Fibroblast of skin of scalp (primary cell): ENCODE results near the gene NT5C1A.

ENCODE experiments used
- DNase-seq: peaks from one replicate; pipeline ENCODE4 v3.0.0-alpha.2; 2013

Gene NT5C1A

DNA sequence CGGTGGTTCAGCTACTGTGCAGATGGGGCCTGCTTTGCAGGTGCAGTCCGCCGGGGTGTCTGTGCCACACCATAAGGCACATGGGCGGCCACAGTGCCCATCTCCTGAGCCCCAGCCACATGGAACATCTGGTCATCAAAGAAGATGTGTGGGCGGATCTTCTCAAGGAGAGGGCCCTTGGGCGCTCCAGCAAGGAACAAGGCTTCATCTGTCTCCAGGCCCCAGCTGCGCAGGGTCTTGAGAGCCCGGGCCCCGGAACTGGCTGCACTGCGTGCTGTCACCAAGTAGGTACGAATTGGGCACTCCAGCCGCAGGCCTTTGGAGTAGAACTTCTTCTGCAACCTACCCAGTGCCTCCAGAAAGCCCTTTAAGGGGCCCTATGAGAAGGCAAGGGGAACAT lies 12.8 kb downstream of the NT5C1A start:
- DNase-seq: no peak

DNA sequence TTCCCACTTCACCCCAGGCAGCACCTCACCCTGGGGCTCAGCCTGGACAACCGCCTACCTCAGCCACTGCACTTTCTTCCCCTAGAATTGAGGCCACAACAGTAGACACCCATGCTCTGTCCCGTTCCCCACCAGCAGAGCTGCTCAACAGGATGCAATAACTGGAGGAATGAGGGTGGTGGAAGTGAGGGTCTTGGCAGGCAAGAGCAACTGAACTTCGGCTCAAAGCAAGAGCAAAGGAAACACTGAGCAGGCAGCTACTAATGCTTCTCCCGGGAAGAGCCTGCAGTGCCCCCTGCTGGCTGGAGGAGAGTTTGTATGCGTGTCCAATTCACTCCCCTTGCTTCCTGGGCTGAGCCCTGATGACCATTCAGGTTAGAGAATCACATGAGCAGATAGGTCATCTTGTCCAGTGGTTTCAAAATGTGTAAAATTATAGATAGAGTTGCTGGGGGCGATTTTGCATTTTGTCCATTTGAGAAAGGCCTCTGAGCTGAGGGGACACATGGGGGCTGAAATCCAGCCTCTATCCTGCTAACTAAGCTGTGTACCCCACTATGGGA lies 13.9 kb downstream of the NT5C1A start:
- peak; percentile 68 for DNase-seq

DNA sequence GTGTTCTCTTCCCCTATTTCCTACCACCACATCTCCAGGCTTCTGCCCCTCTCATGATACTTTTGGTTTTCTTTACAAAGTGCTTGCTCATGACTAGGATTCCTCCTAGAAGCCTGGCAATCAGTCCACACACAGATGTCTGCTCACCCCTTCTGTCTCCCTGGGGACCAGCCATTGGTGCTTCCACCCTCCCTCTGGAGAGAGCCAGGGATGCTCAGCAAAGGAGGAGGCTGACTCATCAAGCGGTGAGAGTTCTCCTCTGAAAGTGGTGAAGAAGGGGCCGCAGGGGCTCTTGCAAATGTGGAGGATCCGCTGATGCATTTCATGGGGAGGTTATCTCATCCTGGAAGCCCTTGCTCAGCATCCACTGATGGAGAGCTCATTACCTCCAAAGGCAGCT lies 14.5 kb downstream of the NT5C1A start:
- DNase-seq: peak; percentile 66

DNA sequence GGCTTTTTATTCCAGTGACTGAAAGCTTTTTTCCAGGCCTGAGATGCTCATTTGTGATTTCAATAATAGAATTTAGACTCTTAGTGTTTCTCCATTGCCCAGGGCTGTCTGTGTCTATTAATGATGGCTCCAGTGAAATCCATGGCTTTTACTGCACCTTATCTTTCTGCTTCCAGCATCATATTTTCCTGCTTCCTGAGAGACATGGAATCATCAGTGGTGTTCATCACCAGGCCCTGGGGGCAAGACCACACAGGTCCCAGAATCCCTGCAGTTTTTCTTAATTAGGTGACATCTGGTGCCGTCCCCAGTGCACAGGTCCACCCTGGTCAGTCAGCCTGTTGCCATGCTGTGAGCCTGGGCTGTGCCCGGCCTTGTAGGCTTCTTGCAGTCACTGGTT lies 15.5 kb downstream of the NT5C1A start:
- no peak for DNase-seq

DNA sequence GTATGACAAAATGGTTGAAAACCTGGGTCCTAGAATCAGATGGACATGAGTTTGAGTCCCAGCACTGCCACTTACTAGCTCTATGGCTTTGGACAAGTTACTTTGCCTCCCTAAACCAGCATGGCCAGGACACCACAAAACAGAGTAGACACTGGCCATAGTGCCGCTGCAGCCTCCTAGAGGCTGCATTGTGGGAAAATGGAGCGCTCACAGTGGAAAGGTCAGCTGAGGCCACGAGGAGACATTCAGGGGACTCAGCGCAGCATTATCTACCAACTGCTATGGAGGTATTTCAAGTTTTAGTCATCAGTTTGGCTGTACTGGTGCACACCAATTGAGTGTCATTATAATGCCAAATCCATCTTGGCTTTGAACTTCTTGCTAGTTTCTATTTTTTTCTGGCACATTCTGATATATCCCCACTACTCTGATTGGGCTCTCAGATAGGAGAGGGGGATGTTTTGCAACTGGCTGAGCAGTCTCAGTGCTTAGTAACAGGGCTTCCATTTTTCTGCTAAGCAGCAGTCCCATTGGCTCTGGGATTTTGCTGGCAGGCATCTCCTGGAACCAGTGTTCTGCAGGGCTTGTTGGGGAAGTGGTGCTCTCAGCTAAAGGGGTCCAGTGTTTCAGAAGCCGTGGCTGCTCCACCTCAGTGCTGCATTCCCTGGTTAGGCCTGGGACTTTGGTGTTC lies 16.2 kb downstream of the NT5C1A start:
- no peak for DNase-seq

DNA sequence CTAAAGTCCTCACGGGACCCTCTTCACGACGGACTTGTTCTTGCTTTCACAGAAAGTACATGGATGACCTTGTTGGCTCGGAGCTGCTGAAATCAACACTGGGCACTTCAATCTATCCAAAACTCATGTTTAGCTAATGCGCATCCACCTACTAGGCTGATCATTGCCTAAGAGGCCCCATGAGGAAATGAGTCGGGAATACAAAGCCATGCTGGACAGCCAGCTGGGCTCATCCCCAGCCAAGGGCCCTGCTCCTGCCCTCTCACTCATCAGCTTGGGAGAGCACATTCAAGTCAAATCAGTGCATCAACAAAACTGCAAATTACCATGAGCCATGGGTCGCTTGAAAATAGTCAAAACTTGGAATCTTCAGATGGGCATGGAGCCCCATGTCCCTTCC lies 17.6 kb downstream of the NT5C1A start:
- DNase-seq: no peak

DNA sequence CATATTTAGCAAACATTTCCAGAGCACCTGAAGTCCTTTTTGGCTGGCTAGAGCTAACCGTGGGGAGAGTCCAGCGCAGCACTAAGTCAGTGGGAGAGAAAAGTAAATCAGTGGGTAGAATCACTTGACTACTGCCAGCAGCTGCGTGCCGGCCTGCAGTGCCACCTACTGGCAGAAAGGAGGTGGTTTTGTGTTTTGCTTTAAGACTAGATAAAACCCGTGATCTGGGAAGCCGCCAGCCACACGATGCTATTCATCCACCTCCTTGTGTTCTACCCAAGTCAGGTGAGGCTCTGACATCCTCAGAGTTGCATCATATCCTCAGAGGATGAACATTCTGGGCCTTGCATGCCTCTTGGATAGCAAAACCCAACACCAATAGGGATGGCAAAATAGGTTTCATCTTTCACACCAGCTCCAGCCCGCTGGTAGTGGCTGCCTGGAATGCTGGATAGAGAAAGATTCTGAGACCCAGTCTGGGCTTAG lies 18.3 kb downstream of the NT5C1A start:
- DNase-seq: peak; percentile 74

DNA sequence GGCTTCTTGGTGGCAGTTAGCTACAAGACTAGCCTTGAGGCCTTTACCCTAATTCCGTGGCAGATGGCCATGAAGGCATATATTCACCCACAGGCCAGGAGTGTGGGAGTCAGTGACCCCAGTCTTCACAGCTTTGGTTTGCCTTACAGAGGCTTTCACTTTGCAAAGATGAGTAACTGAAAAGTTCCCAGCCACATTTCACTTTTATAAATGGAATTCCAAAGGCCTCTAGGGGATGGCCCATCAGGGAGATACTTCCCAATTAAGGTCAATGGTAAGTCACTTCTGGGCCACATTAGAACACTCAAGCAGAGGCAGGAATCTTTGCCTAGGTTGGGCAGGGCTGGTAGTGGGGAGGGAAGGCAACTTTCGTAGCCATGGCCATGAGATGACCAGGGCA lies 19.4 kb downstream of the NT5C1A start:
- peak; percentile 63 for DNase-seq

DNA sequence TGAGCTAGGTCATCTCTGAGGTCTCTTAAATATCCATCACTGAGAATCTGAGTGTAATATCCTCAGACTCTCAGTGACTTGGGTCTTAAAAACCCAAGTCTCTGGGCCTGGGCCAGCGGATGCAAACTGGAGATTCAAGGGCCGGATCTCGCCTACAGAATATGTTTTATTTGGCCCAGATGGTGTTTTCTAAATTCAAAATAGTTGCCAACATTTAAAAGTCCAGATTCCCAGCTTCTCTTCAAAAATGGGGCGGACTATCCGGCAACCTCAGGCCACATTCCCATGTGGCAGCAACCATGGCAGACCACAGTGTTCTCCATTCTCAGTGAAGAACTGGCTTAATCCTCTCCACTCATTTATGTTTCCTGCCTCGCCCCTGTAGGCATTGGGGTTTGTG lies 19.8 kb downstream of the NT5C1A start:
- DNase-seq: peak; percentile 30

DNA sequence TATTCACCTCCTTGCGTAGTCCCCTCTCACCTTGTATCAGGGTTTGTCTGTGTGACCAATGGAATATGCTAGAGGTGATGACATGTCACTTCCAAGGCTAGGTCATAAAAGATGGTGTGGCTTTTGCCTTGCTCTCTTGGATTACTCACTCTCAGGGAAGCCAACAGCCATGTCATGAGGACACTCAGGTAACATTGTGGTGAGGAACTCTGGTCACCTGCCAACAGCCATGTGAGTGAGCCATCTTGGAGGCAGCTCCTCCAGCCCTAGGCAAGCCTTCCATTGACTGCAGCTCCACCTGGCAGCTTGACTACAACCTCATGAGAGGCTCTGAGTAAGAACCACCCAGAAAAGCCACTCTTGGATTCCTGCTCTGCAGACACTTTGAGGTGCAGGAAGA lies 21.5 kb downstream of the NT5C1A start:
- DNase-seq: no peak

DNA sequence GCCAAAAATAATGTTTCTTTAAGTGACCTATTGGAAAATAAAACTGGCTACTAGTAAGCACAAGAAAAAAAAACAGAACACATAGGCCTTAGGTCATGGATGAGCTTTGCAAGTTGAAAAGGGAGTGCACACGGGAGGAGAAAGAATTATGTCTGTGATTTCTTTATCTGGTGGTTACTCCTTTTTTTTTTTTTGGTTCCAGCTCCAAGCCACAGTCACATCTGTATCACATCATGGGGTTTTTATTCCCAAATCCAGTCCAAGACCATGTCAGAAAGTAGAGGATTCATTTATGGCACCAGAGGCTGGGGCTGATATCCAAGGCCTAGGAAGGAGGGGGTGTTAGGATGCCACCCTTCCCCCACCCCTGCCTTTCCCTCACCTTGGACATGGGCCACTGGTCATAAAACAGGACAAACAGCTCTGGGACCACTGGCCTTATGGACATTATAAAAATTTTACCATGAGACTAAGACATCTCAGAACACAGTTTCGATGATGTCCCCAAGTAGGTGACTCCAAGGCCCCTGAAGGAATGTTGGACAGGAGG lies 22.2 kb downstream of the NT5C1A start:
- DNase-seq: no peak

DNA sequence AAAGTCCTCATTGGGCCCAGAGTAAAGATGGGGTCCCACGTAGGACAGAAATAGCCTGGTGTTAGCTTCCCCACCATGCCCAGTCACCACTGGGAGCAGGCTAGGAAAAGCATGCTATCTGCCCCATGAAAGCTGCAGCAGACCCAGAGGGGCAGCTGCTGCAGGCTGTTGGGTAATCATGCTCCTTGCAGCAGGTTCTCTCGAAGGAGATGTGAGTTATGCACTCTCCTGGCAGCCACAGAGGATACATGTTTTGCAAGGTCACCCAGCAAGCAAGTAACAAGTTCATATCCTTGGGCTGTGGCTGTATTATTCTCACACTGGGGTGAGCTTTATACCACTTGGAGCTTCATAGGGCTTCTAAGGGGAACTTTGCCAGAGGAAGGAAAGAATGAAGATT lies 23.4 kb downstream of the NT5C1A start:
- DNase-seq: no peak

DNA sequence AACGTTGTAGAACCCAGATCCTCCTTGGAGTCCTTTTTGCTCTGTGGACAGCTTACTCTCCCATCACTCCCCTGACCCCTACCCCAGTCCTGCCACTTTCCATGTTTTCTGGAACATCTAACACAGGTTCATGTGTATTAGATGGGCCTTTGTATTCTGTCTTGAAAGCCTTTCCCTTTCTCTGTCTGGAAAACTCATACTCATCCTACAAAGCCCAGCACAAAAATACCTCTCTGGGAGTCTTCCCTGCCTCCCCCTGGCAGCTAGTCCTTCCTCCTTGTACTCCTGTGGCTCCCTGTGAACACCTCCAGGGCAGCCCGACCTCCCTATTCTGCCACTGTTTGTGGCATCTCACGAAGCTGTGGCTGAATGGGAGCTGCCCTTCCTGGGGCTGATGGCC lies 24.7 kb downstream of the NT5C1A start:
- DNase-seq: no peak

DNA sequence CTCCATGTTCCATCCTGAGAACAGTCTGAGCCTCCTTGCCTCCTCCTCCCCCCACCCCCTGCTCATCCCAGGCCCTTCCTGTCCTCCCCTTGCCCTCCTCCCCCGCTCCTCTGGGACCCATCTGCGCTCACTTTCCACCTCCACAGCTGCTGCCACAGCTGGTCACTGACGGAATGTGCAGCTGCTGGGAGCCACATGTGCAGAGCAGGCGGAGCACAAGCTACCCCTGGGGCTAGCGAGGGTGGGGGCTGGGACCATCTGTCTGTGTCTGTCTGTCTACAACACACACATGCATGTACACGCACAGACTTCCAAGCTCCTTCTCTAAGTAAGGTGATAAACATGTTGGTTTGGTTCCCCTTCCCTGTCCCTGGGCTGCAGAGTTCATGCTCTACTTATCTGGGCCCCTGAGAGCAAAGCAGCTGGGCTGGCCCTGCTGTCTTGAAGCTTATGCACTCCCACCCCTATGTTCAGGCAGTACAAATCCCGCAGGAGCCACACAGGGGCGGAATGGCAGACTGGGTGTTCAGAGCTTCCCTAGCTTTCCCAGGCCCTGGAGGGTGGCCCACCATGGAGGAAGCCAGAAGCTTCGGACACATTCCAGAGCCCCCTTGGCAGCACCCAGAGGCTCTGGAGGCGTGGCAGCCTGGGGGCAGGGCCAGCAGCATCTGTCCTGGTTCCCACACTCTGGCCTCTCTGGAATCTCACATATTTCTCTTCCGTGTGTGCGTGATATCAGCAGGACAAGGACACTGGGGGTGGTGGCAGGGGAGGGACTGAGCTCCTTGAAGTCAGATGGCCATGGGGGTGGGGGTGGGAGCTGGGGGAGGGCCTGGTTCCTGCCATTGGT lies 25.4 kb downstream of the NT5C1A start:
- DNase-seq: peak; percentile 88

DNA sequence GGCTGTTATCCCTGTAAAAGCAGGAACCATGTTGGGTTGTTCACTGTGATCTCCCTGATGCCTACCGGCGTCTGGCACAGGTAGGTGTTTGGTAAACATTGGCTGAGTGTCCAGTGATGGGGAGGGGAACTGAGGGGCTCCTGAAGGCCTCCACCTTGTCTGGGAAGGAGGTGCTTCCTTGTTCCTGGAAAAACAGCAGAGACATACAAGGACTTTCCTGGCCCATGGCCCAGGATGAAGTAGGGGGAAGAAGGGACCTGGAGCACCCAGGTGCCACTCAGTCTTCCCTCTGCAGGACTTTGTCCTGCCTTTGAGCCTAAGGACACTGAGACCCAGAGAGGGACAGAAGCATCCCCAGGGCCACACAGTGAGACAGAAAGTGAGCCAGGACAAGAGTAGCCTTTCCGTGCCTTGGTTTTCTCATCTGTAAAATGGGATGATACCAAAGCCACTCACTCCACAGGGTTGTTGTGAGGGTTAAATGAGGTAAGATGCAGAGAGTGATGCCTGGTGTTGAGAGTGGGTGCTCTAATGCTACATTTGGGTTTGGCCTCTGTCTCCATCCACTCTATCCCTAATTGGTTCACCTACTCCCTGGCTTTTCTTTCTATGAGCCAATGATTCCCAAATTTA lies 26.4 kb downstream of the NT5C1A start:
- no peak for DNase-seq

DNA sequence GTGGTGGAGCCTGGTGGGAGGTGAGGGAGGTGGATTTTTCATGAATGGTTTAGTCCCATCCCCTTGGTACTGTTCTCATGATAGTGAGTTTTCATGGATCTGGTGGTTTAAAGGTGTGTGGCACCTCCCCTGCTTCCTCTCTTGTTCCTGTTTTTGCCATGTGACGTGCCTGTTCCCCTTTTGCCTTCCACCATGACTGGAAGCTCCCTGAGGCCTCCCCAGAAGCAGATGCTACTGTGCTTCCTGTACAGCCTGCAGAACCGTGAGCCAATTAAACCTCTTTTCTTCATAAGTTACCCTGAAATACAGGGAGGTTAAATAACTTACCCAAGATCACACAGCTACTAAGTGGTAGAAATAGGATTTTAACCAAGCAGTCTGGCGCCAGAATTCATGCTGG lies 28.2 kb downstream of the NT5C1A start:
- DNase-seq: no peak

DNA sequence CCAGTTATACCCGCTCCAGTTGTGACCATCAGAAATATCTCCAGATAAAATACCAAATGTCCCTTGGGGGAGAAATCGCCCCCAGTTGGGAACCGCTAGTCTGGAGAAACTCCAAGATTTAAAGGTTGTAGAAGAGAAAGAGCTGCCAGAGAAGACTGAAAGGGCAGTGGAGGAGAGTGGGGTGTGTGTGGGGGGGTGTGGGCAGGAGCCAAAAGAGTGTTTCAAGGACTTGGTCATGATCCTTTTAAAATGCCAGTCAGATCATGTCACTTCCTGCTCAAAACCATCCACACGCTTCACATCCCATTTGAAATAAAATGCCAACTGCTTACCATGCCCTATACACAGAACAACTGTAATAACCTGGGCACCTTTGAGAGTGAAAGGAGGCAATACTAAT lies 29.1 kb downstream of the NT5C1A start:
- peak; percentile 61 for DNase-seq

DNA sequence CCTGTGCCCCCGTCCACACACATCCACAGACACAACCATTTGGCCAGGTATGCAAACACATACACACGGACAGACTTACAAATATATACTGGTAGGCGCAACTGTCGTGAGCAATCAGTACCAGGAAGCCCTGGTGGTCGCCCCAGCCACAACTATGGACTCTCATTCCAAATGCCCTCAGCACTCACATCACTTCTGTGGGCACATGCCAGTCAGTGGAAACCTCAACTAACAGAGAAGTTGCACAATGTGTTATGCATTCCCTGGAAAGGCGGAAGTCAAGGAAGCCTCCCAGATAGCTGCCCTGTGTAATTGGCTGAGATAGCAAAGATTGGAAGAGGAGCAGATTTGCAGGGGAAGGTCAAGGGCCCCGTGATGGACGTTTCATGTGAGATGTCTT lies 31.0 kb downstream of the NT5C1A start:
- DNase-seq: no peak

DNA sequence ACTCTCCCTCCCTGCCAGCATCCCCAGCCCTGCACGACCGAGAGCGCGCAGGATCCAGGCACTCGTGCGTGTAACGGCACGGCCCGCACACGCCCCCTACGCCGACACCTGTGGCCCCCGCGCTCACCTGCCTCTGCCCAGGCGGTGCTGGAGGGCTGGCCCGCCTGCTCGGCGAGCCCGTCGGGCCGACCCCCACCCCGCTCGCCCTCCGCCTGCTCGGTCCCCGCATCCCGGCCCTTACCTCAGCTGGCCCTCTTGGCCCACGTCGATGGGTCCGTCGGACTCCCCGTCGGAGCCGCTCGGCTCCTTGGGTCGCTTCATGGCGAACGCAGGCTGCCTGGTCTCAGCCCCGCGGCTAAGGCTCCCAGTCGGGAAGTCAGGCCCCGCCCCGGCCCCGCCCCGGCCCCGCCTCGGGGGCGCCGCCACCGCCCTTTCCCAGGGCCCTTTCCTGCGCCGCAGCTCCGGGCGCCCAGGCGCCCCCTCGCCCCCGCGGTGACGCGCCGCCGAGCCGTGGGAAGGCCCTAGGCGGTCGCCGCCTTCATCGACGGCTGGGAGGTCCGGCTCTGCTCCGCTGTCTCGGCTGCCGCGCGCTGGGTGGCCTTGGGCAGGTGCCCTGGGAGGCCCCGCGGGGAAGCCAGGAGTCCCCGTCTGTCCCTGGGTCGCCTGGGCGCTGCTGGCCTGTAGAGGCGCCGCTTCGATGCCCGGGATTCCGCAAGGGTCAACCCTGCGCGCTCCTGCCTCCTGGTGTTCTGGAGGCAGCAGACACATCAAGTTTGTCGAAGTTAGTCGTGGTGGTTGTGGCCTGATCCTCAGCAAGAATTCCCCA lies 32.4 kb downstream of the NT5C1A start, which contains the start of gene HEYL:
TSS of gene HEYL (minus strand) at position 339 of the 826 bp plus-strand sequence. CDS start at position 321, 18 bp downstream.
- peak; percentile 48 for DNase-seq

DNA sequence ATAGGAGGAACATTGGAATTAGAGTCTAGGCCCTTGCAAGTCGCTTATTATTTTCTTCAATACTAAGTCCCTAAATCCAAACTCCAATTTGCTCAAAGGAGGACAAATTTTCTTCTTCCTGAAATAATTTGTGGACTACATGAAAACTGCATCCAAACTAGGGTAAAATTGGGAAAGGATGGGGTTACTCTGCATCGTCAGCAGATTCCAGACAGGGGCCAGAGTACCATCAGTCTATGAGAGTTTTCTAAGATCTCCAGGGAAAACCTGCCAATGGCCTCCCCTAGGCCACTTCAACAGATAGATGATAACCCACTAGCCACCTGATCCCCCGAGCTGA lies 33.0 kb downstream of the NT5C1A start:
- DNase-seq: no peak

DNA sequence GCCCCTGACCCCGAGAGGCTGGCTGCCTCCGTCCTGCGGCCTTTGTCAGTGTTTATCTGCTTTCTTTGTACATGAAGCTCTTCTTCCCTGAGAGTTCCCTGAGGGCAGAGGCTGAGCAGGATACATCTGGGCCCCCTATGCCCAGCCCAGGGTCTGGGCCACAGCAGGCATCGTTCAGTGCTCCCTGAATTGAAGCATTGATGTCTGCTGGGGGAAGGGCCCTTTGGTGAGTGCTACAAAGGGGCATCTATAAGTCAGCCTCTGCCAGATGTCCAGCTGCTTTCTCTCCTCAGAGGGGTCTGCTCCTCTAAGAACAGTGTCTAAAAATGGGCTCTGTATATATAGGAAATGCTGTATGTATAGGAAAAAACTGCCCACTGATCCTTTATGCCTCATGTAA lies 34.5 kb downstream of the NT5C1A start:
- DNase-seq: no peak

DNA sequence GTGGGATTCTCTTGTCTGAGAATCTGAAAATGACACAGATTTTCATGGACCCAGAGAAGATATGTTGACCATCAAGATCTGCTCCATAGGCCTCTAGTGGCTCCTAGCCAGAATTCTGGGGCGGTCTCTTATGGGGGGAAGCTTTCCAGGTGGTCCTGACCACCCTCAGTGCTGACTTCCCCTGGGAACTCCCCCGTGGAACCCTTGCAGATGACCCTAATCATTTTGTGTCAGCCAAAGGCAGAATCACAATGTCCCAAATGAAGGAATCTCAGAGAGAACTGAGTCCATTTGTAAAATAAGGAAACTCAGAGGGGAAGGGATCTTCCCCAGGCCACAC lies 36.1 kb downstream of the NT5C1A start:
- DNase-seq: no peak
